ENCODE data around the gene LRCH1.
A peak's percentile ranks its signal among the peaks of the same experiment; 100 is the strongest.

GRCh38 chr13:46655377-46656180 lies 102.6 kb downstream of the LRCH1 start:
- TF ChIP-seq CTCF (IDR thresholded peaks at IDR 0.05; ENCODE audit: low read depth, low read length, missing input control) (no peak), SP1 (IDR thresholded peaks at IDR 0.05) (no peak), MAX (IDR thresholded peaks at IDR 0.05) (peak; percentile 27), REST (IDR thresholded peaks at IDR 0.05) (no peak), NR2F2 (IDR thresholded peaks at IDR 0.05) (no peak), RAD21 (IDR thresholded peaks at IDR 0.05) (no peak), YY1 (IDR thresholded peaks at IDR 0.05) (no peak), TAF1 (conservative IDR thresholded peaks at IDR 0.05) (no peak), RXRA (IDR thresholded peaks at IDR 0.05) (peak in 1 of 2 donors; percentile 9)
